Activated naive CD8-positive, alpha-beta T cell treated with anti-CD3 and anti-CD28 coated beads, Interleukin-2, amount 10 ng/mL, durations not matched to agents 7 days and 5 days (primary cell): ENCODE measurements around the gene NADSYN1. TPM values are rescaled to one million over a fixed set of nuclear protein-coding genes. Genes with fewer than 3 reads are reported as not detected.

Experiments
- ATAC-seq: fragments of 150-1000 bp; cut with Tn5 transposase; one replicate; pipeline ENCODE4 v1.10.0; 2021; ENCODE audit warnings: low read depth, moderate library complexity
- POLR2A ChIA-PET: fragments of 350-600 bp; sonication (Branson Sonifier 250); formaldehyde crosslinking; loops from one replicate; lab custom pipeline; 2021; ENCODE audit warnings: antibody characterized with exemption; lab: Charles Lee
- DNase-seq: peaks from one replicate; pipeline ENCODE4 v3.0.0; 2021
- H3K27ac Mint-ChIP-seq: one replicate; pipeline ENCODE4 v1.8.0; 2022; ENCODE audit warnings: mild to moderate bottlenecking, mixed read lengths
- H3K27me3 Mint-ChIP-seq: one replicate; pipeline ENCODE4 v1.8.0; 2022; ENCODE audit warnings: mild to moderate bottlenecking, moderate library complexity, mixed read lengths
- H3K36me3 Mint-ChIP-seq: one replicate; pipeline ENCODE4 v1.8.0; 2021; ENCODE audit warnings: mild to moderate bottlenecking, mixed read lengths
- H3K4me1 Mint-ChIP-seq: one replicate; pipeline ENCODE4 v1.8.0; 2021; ENCODE audit warnings: mixed read lengths
- H3K4me3 Mint-ChIP-seq: one replicate; pipeline ENCODE4 v1.8.0; 2022; ENCODE audit warnings: mild to moderate bottlenecking, moderate library complexity, mixed read lengths
- H3K9me3 Mint-ChIP-seq: one replicate; pipeline ENCODE4 v1.8.0; 2021; ENCODE audit warnings: mixed read lengths
- total RNA-seq, 2 experiments: library from RNA; stranded (reverse); gene quantifications; one replicate each; pipeline ENCODE4 v1.2.3, GENCODE V29; 2021

Gene NADSYN1
- total RNA-seq, 2 experiments from 2014 or later: 172 to 186 TPM

GRCh38 chr11:71450507-71450906 is 2.5 kb upstream of the NADSYN1 start:
- no peak overlapping the region for H3K27ac Mint-ChIP-seq
- POLR2A ChIA-PET: no interaction called here
- peaks cover 24% of the 10 kb centered on the region for H3K36me3 Mint-ChIP-seq
- ATAC-seq (no peak), DNase-seq (no peak)
- peaks cover 45% of the 10 kb centered on the region for H3K4me1 Mint-ChIP-seq
- H3K27me3 Mint-ChIP-seq: no peaks in the 10 kb centered on the region
- H3K4me3 Mint-ChIP-seq: peak overlapping the region; percentile 19
- H3K9me3 Mint-ChIP-seq: peaks cover 3% of the 10 kb centered on the region

- POLR2A ChIA-PET: no interaction called here
- no peaks in the 10 kb centered on the region for H3K27me3 Mint-ChIP-seq
- DNase-seq (no peak), ATAC-seq (no peak)
- H3K4me3 Mint-ChIP-seq: peak overlapping the region; percentile 96
- peak overlapping the region; percentile 26 for H3K27ac Mint-ChIP-seq
- peaks cover 1% of the 10 kb centered on the region for H3K9me3 Mint-ChIP-seq
- H3K4me1 Mint-ChIP-seq: peaks cover 49% of the 10 kb centered on the region
- H3K36me3 Mint-ChIP-seq: peaks cover 26% of the 10 kb centered on the region
Measured at GRCh38 chr11:71450939-71451338, 2.1 kb upstream of the NADSYN1 start.

- no peaks in the 10 kb centered on the region for H3K9me3 Mint-ChIP-seq
- POLR2A ChIA-PET: interaction anchor here (1.3 kb wide), 2 partner anchors 12 to 476 kb away, joined by 4 to 5 read pairs; partner anchors contain the start of gene XNDC1N
- peaks cover 21% of the 10 kb centered on the region for H3K36me3 Mint-ChIP-seq
- ATAC-seq (no peak), DNase-seq (peak; percentile 38)
- H3K4me1 Mint-ChIP-seq: peaks cover 46% of the 10 kb centered on the region
- H3K4me3 Mint-ChIP-seq: peak overlapping the region; percentile 96
- peak overlapping the region; percentile 92 for H3K27ac Mint-ChIP-seq
- no peaks in the 10 kb centered on the region for H3K27me3 Mint-ChIP-seq
Measured at GRCh38 chr11:71451596-71452198, 1.3 kb upstream of the NADSYN1 start.

GRCh38 chr11:71452199-71453036 is 585 bp upstream of the NADSYN1 start:
- Mint-ChIP-seq H3K9me3 (no peaks in the 10 kb centered on the region), H3K36me3 (peaks cover 16% of the 10 kb centered on the region), H3K4me3 (peak overlapping the region; percentile 96), H3K27me3 (no peaks in the 10 kb centered on the region), H3K4me1 (peaks cover 39% of the 10 kb centered on the region), H3K27ac (peak overlapping the region; percentile 92)
- POLR2A ChIA-PET: interaction anchor here (1.0 to 1.3 kb wide), 5 partner anchors 8 to 1249 kb away, joined by 3 to 5 read pairs (median 3); partner anchors contain the start of gene XNDC1N
- ATAC-seq (peak; percentile 13), DNase-seq (peak; percentile 50)

GRCh38 chr11:71453918-71454304 is 908 bp downstream of the NADSYN1 start:
- H3K27ac Mint-ChIP-seq: peak overlapping the region; percentile 86
- peak overlapping the region; percentile 96 for H3K4me3 Mint-ChIP-seq
- peaks cover 36% of the 10 kb centered on the region for H3K4me1 Mint-ChIP-seq
- no peaks in the 10 kb centered on the region for H3K9me3 Mint-ChIP-seq
- H3K27me3 Mint-ChIP-seq: no peaks in the 10 kb centered on the region
- peaks cover 18% of the 10 kb centered on the region for H3K36me3 Mint-ChIP-seq
- DNase-seq: no peak
- POLR2A ChIA-PET: no interaction called here
- ATAC-seq: no peak

GRCh38 chr11:71454470-71455113 is 1.6 kb downstream of the NADSYN1 start:
- no peak for ATAC-seq
- H3K36me3 Mint-ChIP-seq: peaks cover 19% of the 10 kb centered on the region
- H3K4me3 Mint-ChIP-seq: peak overlapping the region; percentile 96
- POLR2A ChIA-PET: no interaction called here
- H3K9me3 Mint-ChIP-seq: no peaks in the 10 kb centered on the region
- no peak for DNase-seq
- peaks cover 32% of the 10 kb centered on the region for H3K4me1 Mint-ChIP-seq
- no peaks in the 10 kb centered on the region for H3K27me3 Mint-ChIP-seq
- H3K27ac Mint-ChIP-seq: peak overlapping the region; percentile 73

- H3K27ac Mint-ChIP-seq: no peak overlapping the region
- no peaks in the 10 kb centered on the region for H3K9me3 Mint-ChIP-seq
- POLR2A ChIA-PET: no interaction called here
- no peaks in the 10 kb centered on the region for H3K27me3 Mint-ChIP-seq
- H3K4me3 Mint-ChIP-seq: no peak overlapping the region
- peaks cover 27% of the 10 kb centered on the region for H3K36me3 Mint-ChIP-seq
- ATAC-seq (no peak), DNase-seq (no peak)
- peaks cover 24% of the 10 kb centered on the region for H3K4me1 Mint-ChIP-seq
Measured at GRCh38 chr11:71456294-71456693, 3.3 kb downstream of the NADSYN1 start.

- peaks cover 19% of the 10 kb centered on the region for H3K4me1 Mint-ChIP-seq
- no peaks in the 10 kb centered on the region for H3K27me3 Mint-ChIP-seq
- no peak for ATAC-seq
- no peak for DNase-seq
- POLR2A ChIA-PET: no interaction called here
- no peaks in the 10 kb centered on the region for H3K9me3 Mint-ChIP-seq
- no peak overlapping the region for H3K4me3 Mint-ChIP-seq
- H3K27ac Mint-ChIP-seq: no peak overlapping the region
- H3K36me3 Mint-ChIP-seq: peaks cover 30% of the 10 kb centered on the region
Measured at GRCh38 chr11:71456831-71457230, 3.8 kb downstream of the NADSYN1 start.

GRCh38 chr11:71458146-71459070 is 5.4 kb downstream of the NADSYN1 start:
- H3K36me3 Mint-ChIP-seq: peaks cover 33% of the 10 kb centered on the region

GRCh38 chr11:71459076-71459766 is 6.2 kb downstream of the NADSYN1 start:
- Mint-ChIP-seq H3K4me3 (no peak overlapping the region), H3K4me1 (peaks cover 11% of the 10 kb centered on the region), H3K36me3 (peaks cover 33% of the 10 kb centered on the region), H3K9me3 (no peaks in the 10 kb centered on the region), H3K27ac (no peak overlapping the region), H3K27me3 (no peaks in the 10 kb centered on the region)
- ATAC-seq: no peak
- POLR2A ChIA-PET: no interaction called here
- no peak for DNase-seq

More at GRCh38 chr11:71458146-71459070, 5.4 kb downstream of the NADSYN1 start:
- no peak for ATAC-seq
- Mint-ChIP-seq H3K4me3 (no peak overlapping the region), H3K4me1 (peaks cover 15% of the 10 kb centered on the region), H3K27me3 (no peaks in the 10 kb centered on the region), H3K9me3 (no peaks in the 10 kb centered on the region), H3K27ac (no peak overlapping the region)
- DNase-seq: no peak
- POLR2A ChIA-PET: no interaction called here

GRCh38 chr11:71459767-71460320 is 6.8 kb downstream of the NADSYN1 start:
- Mint-ChIP-seq H3K4me3 (no peak overlapping the region), H3K27ac (no peak overlapping the region), H3K36me3 (peaks cover 31% of the 10 kb centered on the region), H3K4me1 (peaks cover 8% of the 10 kb centered on the region), H3K27me3 (no peaks in the 10 kb centered on the region), H3K9me3 (no peaks in the 10 kb centered on the region)
- DNase-seq: no peak
- no peak for ATAC-seq
- POLR2A ChIA-PET: no interaction called here

- Mint-ChIP-seq H3K27me3 (no peaks in the 10 kb centered on the region), H3K4me3 (no peak overlapping the region), H3K4me1 (peaks cover 2% of the 10 kb centered on the region), H3K9me3 (no peaks in the 10 kb centered on the region), H3K36me3 (peaks cover 25% of the 10 kb centered on the region), H3K27ac (no peak overlapping the region)
- POLR2A ChIA-PET: no interaction called here
- no peak for DNase-seq
- no peak for ATAC-seq
Measured at GRCh38 chr11:71461696-71462095, 8.7 kb downstream of the NADSYN1 start.
